GM10266 (cell line): Measurements from ENCODE around the gene CTNS.

ENCODE experiments used
- DNase-seq: peaks from one replicate; pipeline ENCODE4 v3.0.0; 2012; ENCODE audit errors: extremely low spot score
- TF ChIP-seq, protein P1 (sequence below): IDR thresholded peaks from 2 replicates; pipeline ENCODE4 v1.5.1; 2012; ENCODE audit warnings: mild to moderate bottlenecking, low read depth; ENCODE audit not compliant: control insufficient read depth, insufficient read depth; ENCODE audit errors: missing control alignments

Gene CTNS

DNA sequence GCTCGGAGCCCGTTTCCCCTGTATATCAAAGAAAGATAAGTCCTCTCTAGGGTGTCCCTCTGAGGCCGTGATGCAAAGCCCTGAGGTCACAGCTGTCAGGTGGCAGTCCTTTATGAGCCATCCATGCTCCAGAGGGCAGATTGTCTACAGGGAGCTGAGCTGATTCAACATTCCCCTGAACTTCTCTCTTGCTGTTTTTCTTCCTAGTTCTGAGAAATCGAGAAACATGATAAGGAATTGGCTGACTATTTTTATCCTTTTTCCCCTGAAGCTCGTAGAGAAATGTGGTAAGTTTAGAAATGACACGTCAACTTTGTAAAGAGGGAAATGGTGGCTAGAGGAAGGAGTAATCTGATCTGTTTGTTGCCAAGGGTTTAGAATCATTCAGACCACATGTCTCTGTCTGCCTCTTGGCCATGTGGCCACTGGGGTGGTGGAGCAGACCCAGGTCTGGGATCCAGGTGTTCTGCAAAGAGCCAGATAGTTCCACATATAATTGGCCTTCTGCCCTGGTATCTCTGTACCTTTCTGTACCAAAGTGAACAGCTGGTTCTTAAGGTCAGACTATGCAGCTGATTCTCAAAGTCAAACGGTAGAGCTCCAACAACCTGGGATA, 3.5 kb downstream of the CTNS start:
- TF ChIP-seq, protein P1, sequence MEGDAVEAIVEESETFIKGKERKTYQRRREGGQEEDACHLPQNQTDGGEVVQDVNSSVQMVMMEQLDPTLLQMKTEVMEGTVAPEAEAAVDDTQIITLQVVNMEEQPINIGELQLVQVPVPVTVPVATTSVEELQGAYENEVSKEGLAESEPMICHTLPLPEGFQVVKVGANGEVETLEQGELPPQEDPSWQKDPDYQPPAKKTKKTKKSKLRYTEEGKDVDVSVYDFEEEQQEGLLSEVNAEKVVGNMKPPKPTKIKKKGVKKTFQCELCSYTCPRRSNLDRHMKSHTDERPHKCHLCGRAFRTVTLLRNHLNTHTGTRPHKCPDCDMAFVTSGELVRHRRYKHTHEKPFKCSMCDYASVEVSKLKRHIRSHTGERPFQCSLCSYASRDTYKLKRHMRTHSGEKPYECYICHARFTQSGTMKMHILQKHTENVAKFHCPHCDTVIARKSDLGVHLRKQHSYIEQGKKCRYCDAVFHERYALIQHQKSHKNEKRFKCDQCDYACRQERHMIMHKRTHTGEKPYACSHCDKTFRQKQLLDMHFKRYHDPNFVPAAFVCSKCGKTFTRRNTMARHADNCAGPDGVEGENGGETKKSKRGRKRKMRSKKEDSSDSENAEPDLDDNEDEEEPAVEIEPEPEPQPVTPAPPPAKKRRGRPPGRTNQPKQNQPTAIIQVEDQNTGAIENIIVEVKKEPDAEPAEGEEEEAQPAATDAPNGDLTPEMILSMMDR, result no peak
- DNase-seq, result no peak

DNA sequence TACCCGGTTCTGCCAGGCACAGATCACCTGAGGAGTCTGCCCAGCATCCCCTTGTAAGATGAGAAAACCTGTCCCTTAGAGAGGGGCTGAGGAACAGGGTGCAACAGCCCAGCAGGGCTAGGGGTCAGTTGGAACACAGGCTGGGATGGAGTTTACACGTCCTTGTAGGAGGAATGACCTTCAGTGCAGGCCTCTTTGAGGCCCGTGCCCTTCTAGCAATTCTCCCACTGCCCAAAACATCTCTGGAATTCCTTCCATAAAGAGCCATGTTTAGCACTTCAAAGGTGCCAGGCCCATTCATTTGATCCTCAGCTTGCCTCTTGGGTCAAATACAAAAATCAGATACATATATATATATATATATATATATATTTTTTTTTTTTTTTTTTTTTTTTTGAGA, 4.5 kb downstream of the CTNS start:
- TF ChIP-seq, protein P1, result no peak
- DNase-seq, result no peak

DNA sequence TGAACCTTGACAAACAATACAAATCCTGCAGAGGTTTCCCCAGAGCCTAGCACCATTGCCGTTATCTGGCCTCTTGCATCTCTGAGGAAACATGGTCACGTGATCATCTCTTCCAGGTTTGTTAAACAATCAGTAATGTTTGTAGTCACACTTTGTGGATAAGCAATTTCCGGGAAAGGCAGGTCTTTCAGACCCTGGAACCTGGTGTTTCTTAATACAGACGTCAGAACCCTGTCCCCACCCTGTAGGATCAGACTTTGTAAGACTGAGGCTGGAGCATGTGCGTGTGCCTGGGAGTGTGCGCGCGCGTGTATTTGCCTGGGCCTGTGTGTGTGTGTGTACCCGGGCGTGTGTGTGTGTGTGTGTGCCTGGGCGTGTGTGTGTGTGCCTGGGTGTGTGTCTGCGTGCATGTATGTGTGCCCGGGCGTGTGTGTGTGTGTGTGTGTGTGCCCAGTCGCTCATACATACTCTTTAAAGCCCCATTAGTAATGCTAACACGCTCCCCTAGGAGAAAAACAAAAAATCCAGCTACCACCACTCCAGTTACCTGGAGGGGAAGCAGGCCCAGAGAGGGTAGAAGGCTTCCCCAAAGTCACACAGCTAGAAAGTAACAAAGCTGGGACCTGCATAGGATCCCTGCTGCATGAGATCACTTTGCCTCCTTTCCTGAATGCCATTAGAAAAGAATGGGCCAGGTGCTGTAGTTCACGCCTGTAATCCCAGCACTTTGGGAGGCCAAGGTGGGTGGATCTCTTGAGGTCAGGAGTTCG, 5.3 kb downstream of the CTNS start:
- TF ChIP-seq, protein P1, result no peak
- no peak for DNase-seq

DNA sequence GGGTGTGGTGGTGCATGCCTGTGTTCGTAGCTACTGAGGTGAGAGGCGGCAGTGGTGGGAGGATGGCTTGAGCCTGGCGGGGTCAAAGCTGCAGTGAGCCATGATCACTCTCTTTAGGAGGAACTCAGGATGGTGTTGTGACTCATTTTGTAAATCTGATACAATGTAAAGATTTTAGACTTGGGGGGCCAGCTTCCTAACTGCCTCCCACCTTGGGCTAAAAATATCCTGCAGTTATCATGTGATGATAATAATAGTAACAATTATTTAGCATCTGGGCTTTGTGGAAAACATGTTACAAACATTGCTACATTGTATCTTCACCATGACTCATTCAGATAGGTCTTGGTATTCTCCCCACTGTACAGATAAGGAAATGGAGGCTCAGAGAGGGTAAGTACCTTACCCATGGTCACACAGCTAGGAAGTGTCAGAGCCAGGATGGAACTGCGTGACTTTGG, 7.4 kb downstream of the CTNS start:
- TF ChIP-seq, protein P1, result no peak
- no peak for DNase-seq

DNA sequence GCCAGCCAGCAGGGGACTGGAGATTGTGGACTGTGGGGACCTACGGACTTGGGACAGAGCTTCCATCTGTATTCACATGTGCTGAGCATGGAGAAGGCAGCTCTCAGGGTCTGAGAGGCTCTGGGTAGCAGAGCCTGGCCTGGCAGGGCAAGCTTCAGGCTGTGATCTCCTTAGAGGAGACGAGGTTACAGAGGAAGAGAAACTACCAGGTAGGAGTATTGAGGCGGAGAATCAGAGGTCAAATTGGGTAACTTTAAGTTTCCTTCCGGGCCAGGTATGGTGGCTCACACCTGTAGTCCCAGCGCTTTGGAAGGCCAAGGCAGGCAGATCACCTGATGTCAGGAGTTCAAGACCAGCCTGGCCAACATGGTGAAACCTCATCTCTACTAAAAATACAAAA, 8.8 kb downstream of the CTNS start:
- DNase-seq, result no peak
- TF ChIP-seq, protein P1, result no peak

DNA sequence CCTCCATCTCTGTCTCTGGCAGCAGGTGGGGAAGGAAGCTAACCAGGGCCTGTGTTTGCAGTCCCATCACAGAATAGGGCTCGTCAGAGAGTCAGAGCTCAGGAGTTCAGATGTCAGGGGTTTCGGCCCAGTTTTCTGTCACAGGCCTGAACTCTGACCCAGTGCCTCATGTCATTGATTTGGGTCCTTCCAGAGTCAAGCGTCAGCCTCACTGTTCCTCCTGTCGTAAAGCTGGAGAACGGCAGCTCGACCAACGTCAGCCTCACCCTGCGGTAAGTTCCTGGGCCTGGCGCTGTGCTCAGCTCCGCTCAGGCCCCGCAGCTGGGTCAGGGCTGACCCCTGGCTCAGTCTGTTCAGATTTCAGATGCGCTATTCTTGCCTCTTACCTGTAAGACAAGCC, 10.7 kb downstream of the CTNS start:
- TF ChIP-seq, protein P1, result no peak
- no peak for DNase-seq
